HG03469 (cell line): ENCODE data around the gene METTL23.
"Not testable (repeated sequence)": the region's sequence is repeated elsewhere in the genome, so short reads cannot be mapped to it uniquely, and the experiment has no call there.

Experiments used
- ATAC-seq: cut with Tn5 transposase; IDR thresholded peaks from one replicate; pipeline ENCODE4 v1.9.1; 2021; ENCODE audit warnings: mild to moderate bottlenecking, moderate library complexity, moderate number of reproducible peaks; ENCODE audit not compliant: unreplicated experiment

METTL23 gene

DNA sequence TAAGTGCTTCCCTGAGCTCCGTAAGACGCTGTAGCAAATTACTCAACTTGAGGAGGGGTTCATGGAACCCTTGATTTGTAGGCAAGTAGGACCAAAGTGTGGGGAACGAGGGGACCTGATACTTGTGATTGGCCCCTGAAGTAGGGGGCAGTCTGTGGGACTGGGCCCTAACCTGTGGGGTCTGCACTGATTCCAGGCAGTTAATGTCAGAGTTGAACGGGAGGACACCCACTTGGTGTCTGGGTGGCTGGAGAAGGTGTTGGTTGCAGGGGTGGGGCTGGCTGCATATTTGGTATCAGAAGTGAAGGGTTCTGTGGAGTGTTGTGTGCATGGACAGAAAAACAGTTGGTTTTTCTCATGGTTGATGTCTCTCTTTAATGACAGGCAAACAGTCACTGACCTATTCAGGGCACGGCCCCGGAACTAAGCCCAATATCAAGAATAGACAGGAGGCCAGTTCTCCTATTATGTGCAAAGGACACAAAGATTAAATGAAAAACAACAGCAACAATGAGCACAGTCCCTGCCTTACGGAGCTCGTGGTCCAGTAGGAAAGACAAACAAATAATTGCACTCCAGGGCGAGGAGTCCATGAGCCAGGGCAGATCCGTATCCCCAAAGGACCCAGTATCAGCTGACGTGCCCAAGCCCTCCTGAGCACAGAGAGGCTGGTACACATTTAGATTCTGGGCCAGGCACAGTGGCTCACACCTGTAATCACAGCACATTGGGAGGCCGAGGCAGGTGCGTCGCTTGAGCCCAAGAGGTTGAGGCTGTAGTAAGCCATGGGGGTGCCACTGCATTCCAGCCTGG lies 35.1 kb upstream of the METTL23 start:
- ATAC-seq, result no peak

DNA sequence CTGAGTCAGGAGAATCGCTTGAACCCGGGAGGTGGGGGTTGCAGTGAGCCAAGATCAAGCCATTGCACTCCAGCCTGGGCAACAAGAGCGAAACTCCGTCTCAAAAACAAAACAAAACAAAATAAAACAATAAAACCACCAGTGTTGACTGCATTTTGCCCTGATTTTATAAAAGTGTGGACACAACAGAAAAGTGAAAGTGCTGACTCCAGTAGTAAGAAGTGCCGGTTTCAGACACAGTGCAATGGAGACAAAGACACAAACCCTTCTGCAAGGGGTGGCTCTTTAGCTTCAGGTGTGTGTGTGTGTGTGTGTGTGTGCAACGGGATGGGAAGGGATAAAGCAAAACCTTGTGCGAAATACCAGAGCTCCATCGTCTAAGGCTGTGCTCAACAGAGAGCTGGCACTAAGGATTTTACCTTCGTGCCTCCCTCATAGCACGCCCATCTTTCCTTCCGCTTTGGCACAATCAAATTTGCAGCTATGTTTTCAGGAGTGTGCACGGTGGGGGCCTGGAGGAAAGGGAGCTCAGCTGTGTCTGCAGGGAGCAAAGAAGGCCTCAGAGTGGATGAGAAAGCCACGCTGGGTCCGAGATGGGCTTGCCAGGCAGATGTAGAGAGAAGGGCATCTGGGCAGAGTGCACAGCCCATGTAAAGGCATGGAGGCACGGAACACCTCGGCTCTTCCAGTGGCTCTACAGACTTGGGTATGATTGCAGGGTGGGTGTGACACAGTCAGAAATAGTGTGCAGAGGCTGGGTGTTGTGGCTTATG lies 31.4 kb upstream of the METTL23 start:
- ATAC-seq, result no peak

DNA sequence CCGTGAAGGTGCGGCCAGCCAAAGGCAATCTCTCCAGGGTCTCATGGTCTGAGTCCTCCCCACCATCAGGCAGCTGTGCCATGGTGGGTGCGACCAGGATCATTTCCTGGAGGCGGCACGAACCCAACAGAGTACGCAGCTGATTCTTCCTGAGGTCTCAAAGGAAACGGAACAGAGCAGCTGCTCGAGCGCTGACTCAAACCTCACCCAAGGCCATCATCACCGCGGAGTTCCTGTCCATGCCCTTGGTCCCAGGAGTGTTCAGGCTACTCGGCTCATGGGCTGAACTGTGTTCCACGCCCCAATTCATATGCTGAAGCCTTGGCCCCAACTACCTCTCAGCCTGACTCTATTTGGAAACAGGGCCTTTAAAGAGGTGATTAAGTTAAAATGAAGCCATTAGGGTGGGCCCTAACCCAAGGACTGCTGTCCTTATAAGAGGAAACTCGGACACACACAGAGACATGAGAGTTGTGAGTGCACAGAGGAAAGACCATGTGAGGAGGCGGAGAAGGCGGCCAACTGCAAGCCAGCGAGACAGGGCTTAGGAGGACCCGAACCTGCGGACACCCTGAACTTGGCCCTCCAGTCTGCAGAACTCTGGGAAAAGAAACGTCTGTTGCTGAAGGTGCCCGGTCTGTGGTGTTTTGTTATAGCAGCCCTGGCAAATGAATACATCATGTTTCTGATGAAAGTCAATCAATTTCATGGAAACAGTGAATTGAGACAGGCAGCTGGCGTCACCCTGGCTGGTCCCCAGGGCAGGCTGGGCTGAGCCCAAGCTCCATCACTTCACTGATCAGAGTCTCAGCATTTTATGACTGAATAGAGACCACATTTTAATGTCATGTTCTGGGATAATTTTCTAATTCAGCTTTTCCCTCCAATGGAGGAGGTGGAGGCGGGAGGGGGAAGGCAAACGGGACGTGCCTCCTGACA lies 29.6 kb upstream of the METTL23 start:
- no peak for ATAC-seq

DNA sequence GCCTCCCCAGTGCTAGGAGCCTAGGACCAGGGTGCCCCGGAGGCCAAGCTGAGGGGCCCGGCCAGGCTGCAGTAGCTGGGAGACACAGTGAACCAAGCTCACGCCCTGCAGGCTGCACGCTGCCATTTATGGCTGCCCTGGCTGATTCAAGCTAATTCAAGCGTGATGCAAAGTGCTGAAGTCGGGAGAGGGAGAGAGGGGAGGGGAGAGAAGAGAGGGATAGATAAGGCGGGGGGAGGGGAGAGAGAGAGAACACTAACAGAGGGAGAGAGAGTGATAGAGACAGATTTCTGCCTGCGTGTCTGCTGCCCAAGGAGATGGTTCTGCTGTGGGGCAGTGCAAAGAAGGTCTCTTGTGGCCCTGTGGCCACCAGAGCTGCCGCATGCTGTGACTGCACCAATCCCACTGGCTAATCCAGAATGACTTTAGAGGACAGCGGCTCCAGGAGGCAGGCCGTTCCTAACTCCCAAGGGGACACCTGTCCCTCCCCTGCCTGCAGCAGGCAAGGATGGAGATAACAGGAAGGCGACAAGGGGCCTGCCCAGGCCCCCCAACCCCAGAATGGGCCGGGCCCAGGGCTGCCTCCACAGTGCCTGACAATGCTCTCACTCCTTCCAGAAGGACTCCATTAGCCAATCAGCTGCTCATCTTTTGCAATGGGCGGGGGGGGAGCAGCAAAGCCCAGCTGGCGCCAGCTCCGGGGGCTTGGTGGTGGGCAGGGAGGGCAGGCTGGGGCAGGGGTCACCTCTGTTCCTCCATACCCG lies 28.8 kb upstream of the METTL23 start:
- no peak for ATAC-seq

DNA sequence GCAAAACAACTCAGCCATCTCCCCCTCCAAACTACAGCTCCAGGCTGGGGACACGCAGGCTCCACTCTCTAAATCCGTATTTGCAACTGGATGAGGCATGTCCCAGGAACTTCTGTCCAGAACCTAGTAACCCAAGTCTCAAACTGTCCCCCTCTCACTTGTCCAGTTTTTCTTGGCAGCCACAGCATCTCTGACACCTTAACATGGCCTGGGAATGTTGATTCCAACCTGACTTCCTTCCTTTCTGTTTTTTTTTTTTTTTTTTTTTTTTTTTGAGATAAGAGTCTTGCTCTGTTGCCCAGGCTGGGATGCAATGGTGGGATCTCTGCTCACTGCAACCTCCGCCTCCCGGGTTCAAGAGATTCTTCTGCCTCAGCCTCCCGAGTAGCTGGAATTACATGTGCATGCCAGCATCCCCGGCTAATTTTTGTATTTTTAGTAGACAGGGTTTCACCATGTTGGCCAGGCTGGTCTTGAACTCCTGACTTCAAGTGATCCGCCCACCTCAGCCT lies 28.1 kb upstream of the METTL23 start:
- not testable (repeated sequence) for ATAC-seq

DNA sequence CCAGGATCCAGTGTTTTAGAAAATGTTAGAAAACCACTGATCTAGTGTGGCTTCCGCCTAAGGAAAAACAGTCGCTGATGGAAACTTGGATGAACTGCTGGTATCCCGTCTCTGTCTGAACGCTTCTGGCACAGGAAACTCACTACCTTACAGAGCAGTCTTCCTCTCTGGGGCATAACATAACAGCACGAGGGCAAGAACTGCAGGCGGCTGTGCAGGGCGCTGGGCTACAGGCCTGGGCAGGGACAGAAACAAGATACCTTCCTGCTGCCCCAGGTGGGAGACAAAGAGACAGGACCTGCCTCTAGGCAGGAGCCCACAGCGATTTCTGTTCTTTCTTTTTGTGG lies 26.4 kb upstream of the METTL23 start:
- ATAC-seq, result no peak

DNA sequence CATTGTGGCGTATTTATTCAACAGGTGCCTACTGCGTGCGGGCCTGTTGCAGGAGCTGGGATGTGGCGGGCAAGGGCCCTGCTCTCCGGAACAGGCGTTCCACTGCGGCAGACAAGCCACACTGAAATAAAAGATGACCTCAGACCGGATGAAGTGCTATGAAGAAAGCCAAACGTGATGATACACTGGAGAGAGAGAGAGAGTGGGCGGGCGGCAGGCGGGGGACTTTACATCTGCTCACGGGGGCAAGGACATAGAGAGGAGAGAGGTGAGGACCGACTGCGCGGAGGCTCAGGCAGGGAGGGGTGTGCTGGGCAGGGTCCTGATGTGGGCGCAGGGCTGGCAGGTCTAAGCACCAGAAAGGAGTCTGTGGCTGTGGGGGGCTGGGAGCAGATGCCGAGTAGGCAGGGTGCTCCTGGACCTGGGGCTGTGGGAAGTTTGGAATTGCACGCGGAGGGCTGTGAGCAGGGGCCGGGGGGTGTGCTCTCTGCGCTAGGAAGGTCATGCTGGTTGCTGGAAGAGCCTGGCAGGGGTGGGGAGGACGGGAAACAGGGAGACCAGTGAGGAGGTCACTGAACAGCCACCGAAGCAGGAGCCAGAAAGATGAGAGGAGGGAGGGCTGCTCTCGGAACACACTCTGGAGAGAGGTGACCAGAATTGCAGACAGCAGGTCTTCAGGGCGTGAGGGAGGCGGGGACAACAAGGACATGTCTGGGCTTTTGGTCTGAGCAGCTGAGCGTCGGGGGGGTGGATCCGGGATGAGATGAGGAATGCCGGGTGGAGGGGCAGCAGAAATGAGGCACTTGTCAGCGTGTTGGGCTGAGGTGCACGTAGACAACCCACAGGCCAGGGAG lies 25.8 kb upstream of the METTL23 start:
- no peak for ATAC-seq

DNA sequence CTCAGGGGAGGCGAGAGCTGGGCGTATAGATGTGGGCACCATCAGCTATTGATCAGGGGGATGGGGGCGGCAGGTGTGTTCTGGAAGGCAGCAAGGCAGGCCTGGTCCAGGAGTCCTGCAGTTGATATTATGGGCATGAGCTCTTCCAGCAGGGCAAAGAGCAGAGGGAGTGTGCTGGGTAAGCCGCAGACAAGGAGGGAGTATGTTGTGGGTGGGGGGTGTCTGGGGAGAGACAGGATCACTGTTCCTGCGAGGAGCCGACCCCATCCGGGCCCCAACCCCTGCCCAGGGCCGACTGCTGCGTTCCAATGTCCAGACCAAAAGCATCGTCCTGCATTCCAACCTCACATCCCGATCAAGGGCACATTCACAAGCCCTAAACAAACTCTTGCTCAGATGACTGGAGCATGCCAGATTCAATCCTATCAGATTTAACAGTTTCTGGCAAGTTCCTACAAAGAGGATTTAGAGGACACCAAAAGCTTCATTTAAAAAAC lies 25.1 kb upstream of the METTL23 start:
- no peak for ATAC-seq

DNA sequence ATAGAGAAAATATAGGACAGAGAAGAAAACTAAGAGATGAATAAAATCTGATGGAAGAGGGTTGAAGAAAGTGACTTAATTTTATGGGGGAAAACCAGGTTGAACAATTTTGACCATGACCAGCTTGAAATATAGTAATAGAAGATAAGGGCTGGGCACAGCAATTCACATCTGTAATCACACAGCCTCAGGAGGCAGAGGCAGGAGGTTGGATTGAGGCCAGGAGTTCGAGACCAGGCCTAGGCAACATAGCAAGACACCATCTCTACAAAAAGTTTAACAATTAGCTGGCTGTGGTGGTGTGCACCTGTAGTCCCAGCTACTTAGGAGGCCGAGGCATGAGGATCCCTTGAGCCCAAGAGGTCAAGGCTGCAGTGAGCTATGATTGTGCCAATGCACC lies 24.6 kb upstream of the METTL23 start:
- ATAC-seq, result no peak

DNA sequence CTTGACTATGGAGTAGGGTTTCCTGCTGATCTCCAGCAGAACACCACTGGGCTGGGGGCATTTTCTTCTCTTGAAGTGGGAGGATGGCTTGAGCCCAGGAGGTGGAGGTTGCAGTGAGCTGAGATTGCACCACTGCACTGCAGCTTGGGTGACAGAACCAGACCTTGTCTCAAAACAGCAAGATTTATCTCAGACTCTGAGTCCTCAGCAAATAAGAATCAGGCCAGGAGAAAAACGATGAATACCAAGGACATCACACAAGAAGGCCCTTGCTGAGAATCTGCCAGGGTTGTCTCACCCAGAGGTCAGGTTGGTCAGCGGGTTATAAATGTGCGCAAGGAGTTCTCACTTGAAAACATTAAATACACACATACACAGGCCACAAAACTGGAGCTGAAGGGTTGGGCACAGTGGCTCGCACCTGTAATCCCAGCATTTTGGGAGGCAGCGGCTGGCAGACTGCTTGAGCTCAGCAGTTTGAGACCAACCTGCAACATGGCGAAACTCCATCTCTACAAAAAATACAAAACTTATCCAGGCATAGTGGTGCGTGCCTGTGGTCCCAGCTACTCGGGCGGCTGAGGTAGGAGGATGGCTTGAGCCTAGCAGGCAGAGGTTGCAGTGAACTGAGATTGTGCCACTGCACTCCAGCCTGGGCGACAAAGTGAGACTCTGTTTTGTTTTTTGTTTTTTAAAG lies 23.6 kb upstream of the METTL23 start:
- ATAC-seq, result no peak

DNA sequence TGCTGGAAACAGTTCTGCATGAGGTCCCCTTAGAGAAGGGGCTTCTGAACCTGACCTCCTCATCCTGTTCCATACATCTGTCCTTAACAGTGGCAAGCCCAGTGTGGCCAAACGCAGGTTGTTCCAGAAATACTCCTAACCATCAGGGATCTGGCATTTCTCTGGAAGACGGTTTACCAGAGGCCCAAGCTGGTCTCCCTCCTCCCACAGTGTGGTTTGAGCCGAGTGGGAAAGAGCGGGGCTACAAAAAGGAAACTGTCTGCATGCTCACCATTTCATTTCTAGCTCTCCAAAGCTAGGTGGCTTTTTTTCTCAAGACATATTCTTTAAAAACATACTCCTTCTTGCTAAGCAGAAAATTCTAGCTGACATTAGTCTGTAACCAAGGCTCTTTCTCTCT lies 21.8 kb upstream of the METTL23 start:
- no peak for ATAC-seq

DNA sequence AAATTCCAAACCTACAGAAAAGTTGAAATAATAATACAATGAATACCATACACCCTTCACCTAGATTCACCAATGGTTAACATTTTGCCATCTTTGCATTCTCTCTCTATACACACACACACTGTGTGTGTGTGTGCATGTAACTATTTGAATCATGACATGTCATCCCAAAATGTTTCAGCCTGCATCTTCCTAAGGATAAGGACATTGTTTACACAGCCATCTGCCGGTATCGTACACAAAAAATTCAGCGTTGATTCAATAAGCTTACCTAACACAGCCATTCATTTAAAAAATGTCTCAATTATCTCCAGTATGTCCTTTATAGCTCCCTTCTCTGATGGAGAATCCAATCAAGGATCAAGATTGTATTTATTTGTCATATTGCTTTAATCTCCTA lies 19.8 kb upstream of the METTL23 start:
- no peak for ATAC-seq

DNA sequence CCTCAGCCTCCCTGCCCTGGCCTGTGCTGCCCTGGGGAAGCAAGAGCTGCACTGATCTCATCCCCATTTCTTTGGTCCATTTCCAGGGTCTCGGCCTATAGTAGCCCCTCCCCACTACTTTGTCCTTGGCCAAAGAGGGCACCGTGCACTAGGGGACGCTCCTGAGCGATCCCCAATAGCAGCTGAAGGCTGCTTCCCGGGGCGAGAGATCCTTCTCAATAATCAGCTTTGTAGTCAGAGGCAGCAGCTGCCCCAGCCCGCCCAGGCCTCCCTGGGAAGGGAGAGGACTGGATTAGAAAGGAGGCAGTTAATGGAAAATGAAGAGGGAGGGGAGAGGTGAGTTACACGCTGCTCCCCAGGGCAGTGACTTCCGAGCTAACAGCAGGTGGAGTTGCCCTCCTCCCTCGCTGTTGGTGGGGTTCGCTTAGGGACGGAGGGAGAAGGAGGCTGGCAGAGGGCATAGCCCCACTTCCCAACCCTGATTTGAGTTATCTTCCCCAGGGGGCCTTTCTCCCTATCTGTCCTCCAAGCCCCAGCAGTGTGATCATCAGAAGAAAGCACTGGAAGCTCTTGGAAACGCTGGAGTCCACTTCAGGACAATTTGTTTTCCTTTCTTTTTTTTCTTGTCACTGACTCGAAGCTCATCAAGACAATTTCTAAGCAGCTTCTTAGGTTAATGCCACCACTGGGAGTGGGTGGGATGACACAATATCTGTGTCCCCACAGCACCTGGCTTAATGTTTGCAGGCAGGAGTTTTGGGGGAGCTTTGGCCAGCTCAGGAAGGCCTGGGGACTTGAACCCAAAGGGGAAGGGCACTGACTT lies 18.4 kb upstream of the METTL23 start:
- no peak for ATAC-seq

DNA sequence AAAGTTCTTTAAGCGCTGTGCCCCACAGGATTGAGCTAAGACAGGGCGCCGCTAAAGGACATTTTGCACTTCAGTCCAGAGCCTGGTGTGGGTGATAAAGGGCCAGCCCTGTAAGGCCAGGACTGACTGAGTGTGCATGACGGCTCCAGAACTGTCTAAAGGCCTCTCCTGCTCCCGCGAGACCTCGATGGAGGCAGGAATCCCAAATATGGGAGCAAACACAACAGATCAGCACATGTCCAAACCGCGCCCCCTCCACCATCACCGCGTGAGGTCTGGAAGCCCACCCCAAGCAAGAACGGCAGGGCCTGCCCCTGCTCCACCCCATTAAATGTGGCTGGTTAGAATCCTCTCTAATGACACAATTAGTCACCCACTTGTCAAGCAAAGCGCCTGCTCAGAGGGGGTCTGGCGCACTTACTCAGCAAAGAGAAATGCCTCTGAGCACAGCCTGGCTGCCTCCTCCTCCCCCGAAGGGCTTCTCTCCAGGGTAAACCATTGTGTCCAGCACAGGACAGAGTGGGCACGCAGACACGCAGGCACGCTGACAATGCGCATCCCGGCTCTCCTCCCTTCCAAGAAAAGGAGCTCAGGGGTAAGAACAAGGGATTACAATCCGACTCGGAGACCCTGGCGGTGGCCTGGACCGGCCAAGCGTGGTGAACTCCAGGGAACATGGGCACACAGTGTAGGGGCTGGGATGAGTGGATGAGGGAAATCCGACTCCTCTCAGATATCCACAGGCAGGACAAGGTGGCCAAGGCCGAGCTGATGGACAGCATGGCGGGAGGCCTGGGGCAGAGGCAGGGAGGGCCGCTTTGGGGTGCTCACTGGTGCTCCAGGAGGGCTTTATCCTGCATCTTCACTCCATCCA lies 17.3 kb upstream of the METTL23 start:
- ATAC-seq, result no peak

DNA sequence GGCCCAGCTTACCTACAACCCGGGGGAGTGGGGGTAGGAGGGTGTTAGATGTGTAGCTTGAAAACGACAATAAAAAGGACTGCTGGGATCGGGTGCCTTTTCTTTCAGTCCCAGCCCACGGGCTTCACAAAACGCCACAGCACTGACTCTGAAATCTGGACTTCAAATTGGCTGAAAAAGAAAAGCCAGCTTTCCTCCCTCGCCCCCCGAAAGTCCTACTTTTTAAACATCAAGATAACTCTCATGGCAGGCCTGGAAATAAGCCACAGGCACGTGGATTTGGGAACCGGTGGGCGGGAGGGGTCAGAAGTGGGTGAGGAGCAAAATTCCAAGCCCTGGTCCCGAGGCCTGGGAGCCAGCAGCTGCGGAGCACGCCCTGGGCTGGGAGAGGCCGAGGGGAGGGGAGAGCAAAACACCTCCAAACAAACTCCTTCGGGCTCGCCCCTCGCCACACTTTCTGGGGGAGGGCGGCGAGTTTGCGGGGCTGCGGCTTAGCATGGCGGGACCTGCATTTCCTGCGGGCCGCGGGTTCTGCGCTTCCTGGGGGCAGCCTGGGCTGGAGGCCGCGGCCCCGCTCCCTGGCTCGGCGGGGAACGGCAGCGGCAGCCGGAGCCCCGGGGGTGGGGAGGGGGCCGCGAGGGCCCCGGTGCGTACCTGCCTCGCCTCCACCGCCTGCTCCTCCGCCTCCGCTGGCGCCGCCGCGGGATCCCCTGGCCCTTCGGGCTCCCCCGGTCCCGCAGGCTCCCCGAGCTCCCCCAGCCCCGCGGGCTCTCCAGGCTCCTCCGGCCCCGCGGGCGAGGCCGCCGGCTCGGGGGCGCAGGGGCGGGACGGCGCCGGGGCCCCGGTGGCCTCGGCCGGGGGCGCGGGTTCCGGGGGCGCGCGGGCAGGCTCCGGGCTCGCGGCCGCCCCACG lies 16.4 kb upstream of the METTL23 start:
- ATAC-seq, result not testable (repeated sequence)
